SIG-M5 treated with dmso at 0.1 percent for 504 hours (cell line): Measurements from ENCODE around the gene KLHL33.
"Not testable (repeated sequence)": the region's sequence is repeated elsewhere in the genome, so short reads cannot be mapped to it uniquely, and the experiment has no call there.

Experiments
- DNase-seq: peaks from one replicate; lab custom pipeline; 2025; ENCODE audit not compliant: unreplicated experiment; lab: John Stamatoyannopoulos, UW

The KLHL33 gene

GRCh38 chr14:20454516-20455354 lies 18.8 kb upstream of the KLHL33 start, which contains the start of the genes APEX1 and OSGEP:
APEX1 (plus strand) TSS chr14:20455226; CDS start chr14:20455646, 420 bp downstream.
OSGEP (minus strand) TSS chr14:20454812; CDS start chr14:20454683, 129 bp downstream.
- DNase-seq: peak; percentile 98

- not testable (repeated sequence) for DNase-seq
These were observed 16.9 kb upstream of the KLHL33 start for GRCh38 chr14:20452831-20453230.

GRCh38 chr14:20446889-20447288 lies 10.9 kb upstream of the KLHL33 start:
- DNase-seq: no peak

- DNase-seq: not testable (repeated sequence)
These were observed 7.7 kb upstream of the KLHL33 start for GRCh38 chr14:20443650-20444049.

GRCh38 chr14:20441461-20441860 lies 5.5 kb upstream of the KLHL33 start:
- DNase-seq: no peak

- DNase-seq: no peak
These were observed 4.9 kb upstream of the KLHL33 start for GRCh38 chr14:20440882-20441281.

GRCh38 chr14:20440465-20440864 lies 4.5 kb upstream of the KLHL33 start:
- no peak for DNase-seq

GRCh38 chr14:20438664-20439063 lies 2.7 kb upstream of the KLHL33 start:
- DNase-seq: peak; percentile 37

- no peak for DNase-seq
These were observed 393 bp upstream of the KLHL33 start for GRCh38 chr14:20436363-20436755.

GRCh38 chr14:20434701-20435581 lies 1.0 kb downstream of the KLHL33 start:
- no peak for DNase-seq

- no peak for DNase-seq
These were observed 5.9 kb downstream of the KLHL33 start for GRCh38 chr14:20429801-20430669.

- peak; percentile 20 for DNase-seq
These were observed 7.2 kb downstream of the KLHL33 start for GRCh38 chr14:20428802-20429201.

GRCh38 chr14:20428010-20428365 lies 8.0 kb downstream of the KLHL33 start:
- DNase-seq: no peak

GRCh38 chr14:20427231-20428009 lies 8.5 kb downstream of the KLHL33 start:
- peak; percentile 95 for DNase-seq

GRCh38 chr14:20424851-20425250 lies 11.1 kb downstream of the KLHL33 start:
- DNase-seq: no peak

GRCh38 chr14:20422886-20423285 lies 13.1 kb downstream of the KLHL33 start:
- DNase-seq: no peak

- no peak for DNase-seq
These were observed 14.7 kb downstream of the KLHL33 start for GRCh38 chr14:20421267-20421666.

- no peak for DNase-seq
These were observed 16.5 kb downstream of the KLHL33 start for GRCh38 chr14:20419419-20419818.

GRCh38 chr14:20418501-20418909 lies 17.5 kb downstream of the KLHL33 start:
- no peak for DNase-seq
